ENCODE results near the gene MAGEB10.
"Not testable (repeated sequence)": the region's sequence is repeated elsewhere in the genome, so short reads cannot be mapped to it uniquely, and the experiment has no call there.

MAGEB10 gene

GRCh38 chrX:27807690-27808089 lies at the start of gene MAGEB10:
MAGEB10 (plus strand) TSS chrX:27807990; CDS start chrX:27821307, 13,317 bp downstream.
- no peaks in the 10 kb centered on the region for H3K4me1 Mint-ChIP-seq

GRCh38 chrX:27765718-27766117 lies 42.1 kb upstream of the MAGEB10 start:
- H3K27me3 Mint-ChIP-seq: no peaks in the 10 kb centered on the region
- no peaks in the 10 kb centered on the region for H3K4me1 Mint-ChIP-seq
- no peak overlapping the region for H3K27ac Mint-ChIP-seq
- ATAC-seq (ENCODE audit: low read depth): no peak
- no peak for DNase-seq (ENCODE audit: low spot score in 2 of 2)
- no peak overlapping the region for H3K4me3 Mint-ChIP-seq
- H3K9me3 Mint-ChIP-seq: peaks cover 2% of the 10 kb centered on the region
- no peaks in the 10 kb centered on the region for H3K36me3 Mint-ChIP-seq

More at GRCh38 chrX:27807690-27808089, at the start of gene MAGEB10:
- H3K4me3 Mint-ChIP-seq: no peak within 1 kb of the TSS
- no peak within 1 kb of the TSS for H3K27ac Mint-ChIP-seq
- no peak for ATAC-seq (ENCODE audit: low read depth)
- H3K36me3 Mint-ChIP-seq: no peaks in the 10 kb centered on the region
- DNase-seq (ENCODE audit: low spot score in 2 of 2): no peak
- no peaks in the 10 kb centered on the region for H3K9me3 Mint-ChIP-seq
- no peaks in the 10 kb centered on the region for H3K27me3 Mint-ChIP-seq

GRCh38 chrX:27767387-27767786 lies 40.4 kb upstream of the MAGEB10 start:
- no peak for DNase-seq (ENCODE audit: low spot score in 2 of 2)
- no peak overlapping the region for H3K4me3 Mint-ChIP-seq

GRCh38 chrX:27775984-27776383 lies 31.8 kb upstream of the MAGEB10 start:
- Mint-ChIP-seq H3K4me3 (no peak overlapping the region), H3K4me1 (no peaks in the 10 kb centered on the region)
- no peak for ATAC-seq (ENCODE audit: low read depth)

More at GRCh38 chrX:27767387-27767786, 40.4 kb upstream of the MAGEB10 start:
- Mint-ChIP-seq H3K27ac (no peak overlapping the region), H3K36me3 (no peaks in the 10 kb centered on the region), H3K9me3 (peaks cover 2% of the 10 kb centered on the region), H3K4me1 (no peaks in the 10 kb centered on the region), H3K27me3 (no peaks in the 10 kb centered on the region)
- no peak for ATAC-seq (ENCODE audit: low read depth)

GRCh38 chrX:27796640-27797257 lies 11.0 kb upstream of the MAGEB10 start:
- no peaks in the 10 kb centered on the region for H3K27me3 Mint-ChIP-seq
- no peak overlapping the region for H3K4me3 Mint-ChIP-seq
- H3K36me3 Mint-ChIP-seq: no peaks in the 10 kb centered on the region
- ATAC-seq (ENCODE audit: low read depth): no peak
- no peak overlapping the region for H3K27ac Mint-ChIP-seq
- no peak for DNase-seq (ENCODE audit: low spot score in 2 of 2)
- no peaks in the 10 kb centered on the region for H3K9me3 Mint-ChIP-seq
- H3K4me1 Mint-ChIP-seq: no peaks in the 10 kb centered on the region

More at GRCh38 chrX:27775984-27776383, 31.8 kb upstream of the MAGEB10 start:
- Mint-ChIP-seq H3K36me3 (no peaks in the 10 kb centered on the region), H3K9me3 (no peaks in the 10 kb centered on the region), H3K27me3 (no peaks in the 10 kb centered on the region), H3K27ac (no peak overlapping the region)
- DNase-seq (ENCODE audit: low spot score in 2 of 2): no peak

- no peaks in the 10 kb centered on the region for H3K36me3 Mint-ChIP-seq
- no peak for DNase-seq (ENCODE audit: low spot score in 2 of 2)
- no peak overlapping the region for H3K4me3 Mint-ChIP-seq
- no peaks in the 10 kb centered on the region for H3K4me1 Mint-ChIP-seq
- H3K27ac Mint-ChIP-seq: no peak overlapping the region
- H3K9me3 Mint-ChIP-seq: no peaks in the 10 kb centered on the region
- ATAC-seq (ENCODE audit: low read depth): no peak
- H3K27me3 Mint-ChIP-seq: no peaks in the 10 kb centered on the region
Observed at GRCh38 chrX:27797575-27797974, 10.2 kb upstream of the MAGEB10 start.

GRCh38 chrX:27808226-27808625 lies 436 bp downstream of the MAGEB10 start:
- Mint-ChIP-seq H3K27me3 (no peaks in the 10 kb centered on the region), H3K27ac (no peak overlapping the region), H3K36me3 (no peaks in the 10 kb centered on the region), H3K4me1 (no peaks in the 10 kb centered on the region), H3K9me3 (no peaks in the 10 kb centered on the region), H3K4me3 (no peak overlapping the region)
- DNase-seq (ENCODE audit: low spot score in 2 of 2) (no peak), ATAC-seq (ENCODE audit: low read depth) (no peak)

GRCh38 chrX:27808991-27809859 lies 1.4 kb downstream of the MAGEB10 start:
- not testable (repeated sequence) for H3K9me3 Mint-ChIP-seq; ATAC-seq (ENCODE audit: low read depth); H3K4me1 Mint-ChIP-seq; H3K27ac Mint-ChIP-seq; DNase-seq (ENCODE audit: low spot score in 2 of 2); H3K4me3 Mint-ChIP-seq; H3K36me3 Mint-ChIP-seq; H3K27me3 Mint-ChIP-seq

GRCh38 chrX:27815209-27815608 lies 7.4 kb downstream of the MAGEB10 start:
- H3K4me3 Mint-ChIP-seq: no peak overlapping the region
- no peaks in the 10 kb centered on the region for H3K36me3 Mint-ChIP-seq
- H3K27me3 Mint-ChIP-seq: no peaks in the 10 kb centered on the region
- DNase-seq (ENCODE audit: low spot score in 2 of 2) (no peak), ATAC-seq (ENCODE audit: low read depth) (no peak)
- no peaks in the 10 kb centered on the region for H3K9me3 Mint-ChIP-seq
- no peaks in the 10 kb centered on the region for H3K4me1 Mint-ChIP-seq
- H3K27ac Mint-ChIP-seq: no peak overlapping the region

GRCh38 chrX:27823812-27824211 lies 16.0 kb downstream of the MAGEB10 start:
- Mint-ChIP-seq H3K9me3 (peaks cover 1% of the 10 kb centered on the region), H3K27ac (no peak overlapping the region), H3K4me3 (no peak overlapping the region), H3K4me1 (no peaks in the 10 kb centered on the region), H3K36me3 (no peaks in the 10 kb centered on the region), H3K27me3 (no peaks in the 10 kb centered on the region)
- no peak for ATAC-seq (ENCODE audit: low read depth)
- no peak for DNase-seq (ENCODE audit: low spot score in 2 of 2)

- Mint-ChIP-seq H3K36me3 (no peaks in the 10 kb centered on the region), H3K4me1 (no peaks in the 10 kb centered on the region), H3K27ac (no peak overlapping the region), H3K27me3 (no peaks in the 10 kb centered on the region), H3K4me3 (no peak overlapping the region), H3K9me3 (no peaks in the 10 kb centered on the region)
- DNase-seq (ENCODE audit: low spot score in 2 of 2) (no peak), ATAC-seq (ENCODE audit: low read depth) (no peak)
Observed at GRCh38 chrX:27838185-27838584, 30.4 kb downstream of the MAGEB10 start.

- no peak for DNase-seq (ENCODE audit: low spot score in 2 of 2)
- H3K36me3 Mint-ChIP-seq: no peaks in the 10 kb centered on the region
- ATAC-seq (ENCODE audit: low read depth): no peak
- H3K27ac Mint-ChIP-seq: no peak overlapping the region
- H3K9me3 Mint-ChIP-seq: peaks cover 2% of the 10 kb centered on the region
- no peaks in the 10 kb centered on the region for H3K4me1 Mint-ChIP-seq
- H3K4me3 Mint-ChIP-seq: no peak overlapping the region
- H3K27me3 Mint-ChIP-seq: no peaks in the 10 kb centered on the region
Observed at GRCh38 chrX:27840881-27841280, 33.1 kb downstream of the MAGEB10 start.

GRCh38 chrX:27842859-27843258 lies 35.1 kb downstream of the MAGEB10 start:
- H3K9me3 Mint-ChIP-seq: peaks cover 2% of the 10 kb centered on the region
- no peaks in the 10 kb centered on the region for H3K27me3 Mint-ChIP-seq
- DNase-seq (ENCODE audit: low spot score in 2 of 2): no peak
- H3K36me3 Mint-ChIP-seq: no peaks in the 10 kb centered on the region
- H3K27ac Mint-ChIP-seq: no peak overlapping the region
- no peak overlapping the region for H3K4me3 Mint-ChIP-seq
- no peaks in the 10 kb centered on the region for H3K4me1 Mint-ChIP-seq
- no peak for ATAC-seq (ENCODE audit: low read depth)

- H3K27me3 Mint-ChIP-seq: no peaks in the 10 kb centered on the region
- peaks cover 1% of the 10 kb centered on the region for H3K9me3 Mint-ChIP-seq
- DNase-seq (ENCODE audit: low spot score in 2 of 2): no peak
- ATAC-seq (ENCODE audit: low read depth): no peak
- no peaks in the 10 kb centered on the region for H3K4me1 Mint-ChIP-seq
- no peak overlapping the region for H3K4me3 Mint-ChIP-seq
- H3K27ac Mint-ChIP-seq: no peak overlapping the region
- no peaks in the 10 kb centered on the region for H3K36me3 Mint-ChIP-seq
Observed at GRCh38 chrX:27860337-27860736, 52.5 kb downstream of the MAGEB10 start.
